HAP-1 (cell line): Measurements from ENCODE around the gene PEX3.
"Not testable (repeated sequence)": the region's sequence is repeated elsewhere in the genome, so short reads cannot be mapped to it uniquely, and the experiment has no call there.

Experiments
- DNase-seq, 2 experiments: peaks; one replicate each; pipeline ENCODE4 v3.0.0-alpha.2; 2016 to 2020; ENCODE audit warnings: low spot score in 2 of 2
- H3K27me3 ChIP-seq: fragments of 250-450 bp; sonication (Bioruptor Pico); 2 replicates; pipeline ENCODE4 v1.5.1; 2020; ENCODE audit warnings: low read depth, mild to moderate bottlenecking, moderate library complexity
- H3K36me3 ChIP-seq: fragments of 250-450 bp; sonication (Bioruptor Pico); replicated peaks from 2 replicates; pipeline ENCODE4 v1.5.1; 2020; ENCODE audit warnings: mild to moderate bottlenecking
- H3K4me1 ChIP-seq: fragments of 250-450 bp; sonication (Bioruptor Pico); 2 replicates; pipeline ENCODE4 v1.5.1; 2020; ENCODE audit warnings: mild to moderate bottlenecking
- H3K4me3 ChIP-seq: fragments of 250-450 bp; sonication (Bioruptor Pico); 2 replicates; pipeline ENCODE4 v1.5.1; 2020; ENCODE audit warnings: mild to moderate bottlenecking, moderate library complexity
- H3K9me3 ChIP-seq: fragments of 250-450 bp; sonication (Bioruptor Pico); 2 replicates; pipeline ENCODE4 v1.5.1; 2020; ENCODE audit warnings: mild to moderate bottlenecking, moderate library complexity
- in situ Hi-C: fragments of 300-500 bp; cut with MboI; formaldehyde crosslinking; loops from 3 replicates; pipeline ENCODE4 v1.14.3; 2020; ENCODE audit warnings: low sequenced_read_pairs, inconsistent platforms, mixed read lengths

The PEX3 gene

GRCh38 chr6:143468026-143468425, 17.4 kb downstream of the PEX3 start:
- no peaks in the 10 kb centered on the region for H3K4me1 ChIP-seq
- H3K27me3 ChIP-seq: no peaks in the 10 kb centered on the region
- no peak for DNase-seq
- H3K9me3 ChIP-seq: no peaks in the 10 kb centered on the region
- in situ Hi-C loops: no loop called here
- H3K36me3 ChIP-seq: peaks cover 13% of the 10 kb centered on the region
- no peak overlapping the region for H3K4me3 ChIP-seq

GRCh38 chr6:143468823-143469222, 18.2 kb downstream of the PEX3 start:
- in situ Hi-C loops: not testable (repeated sequence)

GRCh38 chr6:143471822-143472221, 21.2 kb downstream of the PEX3 start:
- peaks cover 13% of the 10 kb centered on the region for H3K36me3 ChIP-seq
- H3K4me1 ChIP-seq: no peaks in the 10 kb centered on the region
- no peaks in the 10 kb centered on the region for H3K9me3 ChIP-seq
- no peak overlapping the region for H3K4me3 ChIP-seq
- no peaks in the 10 kb centered on the region for H3K27me3 ChIP-seq
- DNase-seq: no peak
- in situ Hi-C loops: no loop called here

More at GRCh38 chr6:143468823-143469222, 18.2 kb downstream of the PEX3 start:
- not testable (repeated sequence) for H3K27me3 ChIP-seq, DNase-seq, H3K4me3 ChIP-seq, H3K4me1 ChIP-seq, H3K9me3 ChIP-seq
- peaks cover 13% of the 10 kb centered on the region for H3K36me3 ChIP-seq

DNA sequence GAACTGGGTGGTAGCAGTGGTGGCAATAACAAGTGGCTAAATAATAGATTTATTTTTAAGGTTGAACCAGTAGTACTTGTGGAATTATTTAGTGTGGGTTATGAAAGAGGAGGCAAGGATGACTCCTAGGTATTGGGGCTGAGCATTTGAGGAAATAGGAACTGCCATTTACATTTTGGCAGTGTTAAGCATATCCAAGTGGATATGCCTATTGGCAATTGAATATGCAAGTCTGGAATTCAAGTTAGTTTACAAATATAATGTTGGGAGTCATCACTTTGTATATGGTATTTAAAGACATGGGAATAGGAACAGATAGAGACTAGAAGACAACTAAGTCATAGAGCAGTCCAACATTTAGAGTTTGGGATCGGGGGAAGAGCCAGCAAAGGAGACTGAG, 25.9 kb downstream of the PEX3 start:
- no peaks in the 10 kb centered on the region for H3K4me1 ChIP-seq
- DNase-seq: no peak
- in situ Hi-C loops: no loop called here
- no peaks in the 10 kb centered on the region for H3K9me3 ChIP-seq
- no peak overlapping the region for H3K4me3 ChIP-seq
- peaks cover 10% of the 10 kb centered on the region for H3K36me3 ChIP-seq
- H3K27me3 ChIP-seq: no peaks in the 10 kb centered on the region

GRCh38 chr6:143478479-143479062, 28.0 kb downstream of the PEX3 start:
- Histone ChIP-seq H3K9me3 (no peaks in the 10 kb centered on the region), H3K4me3 (no peak overlapping the region), H3K36me3 (no peaks in the 10 kb centered on the region; the same call in none of the 2 replicates), H3K4me1 (no peaks in the 10 kb centered on the region), H3K27me3 (no peaks in the 10 kb centered on the region)
- in situ Hi-C loops: no loop called here
- DNase-seq: no peak

GRCh38 chr6:143482593-143482992, 32.0 kb downstream of the PEX3 start:
- in situ Hi-C loops: no loop called here
- no peaks in the 10 kb centered on the region for H3K27me3 ChIP-seq
- H3K4me3 ChIP-seq: no peak overlapping the region

GRCh38 chr6:143485967-143486366, 35.4 kb downstream of the PEX3 start:
- H3K4me1 ChIP-seq: peaks cover 5% of the 10 kb centered on the region

More at GRCh38 chr6:143482593-143482992, 32.0 kb downstream of the PEX3 start:
- DNase-seq: no peak
- no peaks in the 10 kb centered on the region for H3K9me3 ChIP-seq
- H3K4me1 ChIP-seq: peaks cover 5% of the 10 kb centered on the region
- H3K36me3 ChIP-seq: no peaks in the 10 kb centered on the region; the same call in 1 of the 2 replicates

GRCh38 chr6:143486752-143487151, 36.1 kb downstream of the PEX3 start:
- DNase-seq: no peak

More at GRCh38 chr6:143485967-143486366, 35.4 kb downstream of the PEX3 start:
- Histone ChIP-seq H3K9me3 (no peaks in the 10 kb centered on the region), H3K36me3 (no peaks in the 10 kb centered on the region), H3K27me3 (no peaks in the 10 kb centered on the region), H3K4me3 (no peak overlapping the region)
- in situ Hi-C loops: no loop called here
- no peak for DNase-seq

GRCh38 chr6:143490244-143490643, 39.6 kb downstream of the PEX3 start:
- Histone ChIP-seq H3K4me1 (no peaks in the 10 kb centered on the region), H3K27me3 (no peaks in the 10 kb centered on the region), H3K36me3 (peaks cover 1% of the 10 kb centered on the region; the same call in 1 of the 2 replicates), H3K9me3 (no peaks in the 10 kb centered on the region), H3K4me3 (no peak overlapping the region)
- DNase-seq: no peak
- in situ Hi-C loops: no loop called here

More at GRCh38 chr6:143486752-143487151, 36.1 kb downstream of the PEX3 start:
- in situ Hi-C loops: no loop called here
- no peak overlapping the region for H3K4me3 ChIP-seq
- H3K36me3 ChIP-seq: no peaks in the 10 kb centered on the region
- no peaks in the 10 kb centered on the region for H3K27me3 ChIP-seq
- H3K4me1 ChIP-seq: peaks cover 5% of the 10 kb centered on the region
- no peaks in the 10 kb centered on the region for H3K9me3 ChIP-seq

GRCh38 chr6:143490775-143491174, 40.2 kb downstream of the PEX3 start:
- DNase-seq: no peak
- H3K4me1 ChIP-seq: no peaks in the 10 kb centered on the region
- no peaks in the 10 kb centered on the region for H3K9me3 ChIP-seq
- in situ Hi-C loops: no loop called here
- no peaks in the 10 kb centered on the region for H3K27me3 ChIP-seq
- H3K4me3 ChIP-seq: no peak overlapping the region
- H3K36me3 ChIP-seq: peaks cover 5% of the 10 kb centered on the region; the same call in 1 of the 2 replicates

- Histone ChIP-seq H3K4me3 (no peak overlapping the region), H3K27me3 (no peaks in the 10 kb centered on the region), H3K4me1 (no peaks in the 10 kb centered on the region), H3K36me3 (peaks cover 14% of the 10 kb centered on the region; the same call in 1 of the 2 replicates), H3K9me3 (no peaks in the 10 kb centered on the region)
- no peak for DNase-seq
- in situ Hi-C loops: no loop called here
These were observed 46.4 kb downstream of the PEX3 start for GRCh38 chr6:143496974-143497373.

GRCh38 chr6:143498428-143498827, 47.8 kb downstream of the PEX3 start:
- H3K9me3 ChIP-seq: no peaks in the 10 kb centered on the region
- in situ Hi-C loops: no loop called here
- H3K36me3 ChIP-seq: peaks cover 16% of the 10 kb centered on the region; the same call in 1 of the 2 replicates
- H3K27me3 ChIP-seq: no peaks in the 10 kb centered on the region
- no peak for DNase-seq
- H3K4me1 ChIP-seq: no peaks in the 10 kb centered on the region
- no peak overlapping the region for H3K4me3 ChIP-seq

DNA sequence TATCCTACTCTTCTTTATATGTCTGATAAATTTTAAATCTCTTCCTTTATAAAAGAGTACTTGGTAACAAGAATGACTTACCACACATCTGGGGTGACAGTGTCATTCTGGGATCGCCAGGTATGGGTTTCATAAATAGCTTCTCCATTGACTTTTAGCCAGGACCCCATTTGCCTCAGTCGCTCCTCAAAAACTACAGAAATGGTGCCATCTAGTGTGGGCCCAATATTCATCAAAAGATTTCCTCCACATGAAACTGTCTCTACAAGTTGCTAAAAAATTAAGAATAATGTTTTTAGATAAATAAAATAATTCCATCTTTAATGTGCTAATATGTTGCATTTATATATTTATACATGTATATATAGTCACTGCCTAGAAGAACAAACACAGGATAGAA, 51.2 kb downstream of the PEX3 start:
- Histone ChIP-seq H3K4me3 (no peak overlapping the region), H3K4me1 (no peaks in the 10 kb centered on the region), H3K9me3 (no peaks in the 10 kb centered on the region), H3K36me3 (peaks cover 11% of the 10 kb centered on the region; the same call in 1 of the 2 replicates), H3K27me3 (no peaks in the 10 kb centered on the region)
- in situ Hi-C loops: no loop called here
- no peak for DNase-seq

- Histone ChIP-seq H3K4me1 (no peaks in the 10 kb centered on the region; the same call in 1 of the 2 replicates), H3K9me3 (no peaks in the 10 kb centered on the region), H3K4me3 (no peak overlapping the region), H3K27me3 (no peaks in the 10 kb centered on the region), H3K36me3 (peaks cover 14% of the 10 kb centered on the region; the same call in 1 of the 2 replicates)
- no peak for DNase-seq
- in situ Hi-C loops: no loop called here
These were observed 53.8 kb downstream of the PEX3 start for GRCh38 chr6:143504369-143504768.
